DOHH2 (cell line): ENCODE data around the gene TENT5A.

ENCODE experiments used
- H3F3A ChIP-seq: fragments of 200-600 bp; sonication (generic), shearing (Covaris generic); 2 replicates; pipeline ENCODE4 v1.6.0; 2016; ENCODE audit warnings: antibody characterized with exemption, mild to moderate bottlenecking; ENCODE audit not compliant: control insufficient read depth, insufficient read depth
- H3K27ac ChIP-seq: fragments of 200-600 bp; sonication (generic); 2 replicates; pipeline ENCODE4 v1.5.1; 2014; ENCODE audit warnings: low read depth, mild to moderate bottlenecking, low read length, moderate library complexity
- H3K27me3 ChIP-seq: fragments of 200-600 bp; sonication (generic); 2 replicates; pipeline ENCODE4 v1.6.1; 2014; ENCODE audit warnings: mild to moderate bottlenecking, low read length, mixed read lengths; ENCODE audit not compliant: control insufficient read depth
- H3K36me3 ChIP-seq: fragments of 200-600 bp; sonication (generic); 2 replicates; pipeline ENCODE4 v1.6.1; 2014; ENCODE audit warnings: mild to moderate bottlenecking, low read length, moderate library complexity, mixed read lengths; ENCODE audit not compliant: control insufficient read depth
- H3K4me1 ChIP-seq: fragments of 200-600 bp; sonication (generic); 2 replicates; pipeline ENCODE4 v1.6.1; 2014; ENCODE audit warnings: mild to moderate bottlenecking, low read length, mixed read lengths; ENCODE audit not compliant: control insufficient read depth
- H3K4me2 ChIP-seq: fragments of 200-600 bp; sonication (generic); 2 replicates; pipeline ENCODE4 v1.6.0; 2014; ENCODE audit warnings: mild to moderate bottlenecking, low read length, moderate library complexity
- H3K4me3 ChIP-seq: fragments of 200-600 bp; sonication (generic); 2 replicates; pipeline ENCODE4 v1.5.1; 2014; ENCODE audit warnings: mild to moderate bottlenecking, low read length, mixed read lengths
- H3K79me2 ChIP-seq: fragments of 200-600 bp; sonication (generic); 2 replicates; pipeline ENCODE4 v1.6.1; 2014; ENCODE audit warnings: mild to moderate bottlenecking, low read length, mixed read lengths; ENCODE audit not compliant: control insufficient read depth
- H3K9me2 ChIP-seq: fragments of 200-600 bp; sonication (generic); replicated peaks from 2 replicates; pipeline ENCODE4 v1.6.1; 2014; ENCODE audit warnings: mild to moderate bottlenecking, low read length, mixed read lengths; ENCODE audit not compliant: control insufficient read depth
- H3K9me3 ChIP-seq: fragments of 200-600 bp; sonication (generic); 2 replicates; pipeline ENCODE4 v1.6.1; 2014; ENCODE audit warnings: antibody characterized with exemption, low read length, mixed read lengths; ENCODE audit not compliant: control insufficient read depth, insufficient read depth
- H4K20me1 ChIP-seq: fragments of 200-600 bp; sonication (generic); 2 replicates; pipeline ENCODE4 v1.6.0; 2014; ENCODE audit warnings: low read depth, mild to moderate bottlenecking, antibody characterized with exemption, low read length, moderate library complexity; ENCODE audit not compliant: control insufficient read depth, insufficient read depth
- CTCF ChIP-seq: fragments of 200-600 bp; sonication (generic); IDR thresholded peaks from one replicate; pipeline ENCODE4 v1.5.1; 2014; ENCODE audit warnings: antibody characterized with exemption, mild to moderate bottlenecking, low read depth, low read length; ENCODE audit not compliant: poor library complexity, severe bottlenecking
- EZH2phosphoT487 ChIP-seq: fragments of 200-600 bp; sonication (generic); IDR thresholded peaks from 2 replicates; pipeline ENCODE4 v1.6.1; 2017; ENCODE audit warnings: borderline replicate concordance, mild to moderate bottlenecking, antibody characterized with exemption, low read length, moderate library complexity, mixed read lengths

TENT5A gene

GRCh38 chr6:81799323-81799722, 46.8 kb upstream of the TENT5A start:
- Histone ChIP-seq H3K4me3 (no peak overlapping the region), H3K4me1 (no peaks in the 10 kb centered on the region), H3K27ac (no peak overlapping the region), H3K36me3 (no peaks in the 10 kb centered on the region), H3K9me3 (no peaks in the 10 kb centered on the region), H3K79me2 (no peaks in the 10 kb centered on the region), H4K20me1 (no peaks in the 10 kb centered on the region), H3F3A (no peaks in the 10 kb centered on the region), H3K27me3 (no peaks in the 10 kb centered on the region), H3K4me2 (no peak overlapping the region), H3K9me2 (no peaks in the 10 kb centered on the region)
- TF ChIP-seq EZH2phosphoT487 (no peak), CTCF (no peak)

- Histone ChIP-seq H3K4me2 (no peak overlapping the region), H3K4me1 (no peaks in the 10 kb centered on the region), H3K9me2 (no peaks in the 10 kb centered on the region), H3K4me3 (no peak overlapping the region), H4K20me1 (no peaks in the 10 kb centered on the region), H3K79me2 (no peaks in the 10 kb centered on the region), H3K9me3 (no peaks in the 10 kb centered on the region), H3K36me3 (no peaks in the 10 kb centered on the region), H3F3A (no peaks in the 10 kb centered on the region), H3K27me3 (no peaks in the 10 kb centered on the region), H3K27ac (no peak overlapping the region)
- TF ChIP-seq EZH2phosphoT487 (no peak), CTCF (no peak)
Observed at GRCh38 chr6:81797591-81797990, 45.1 kb upstream of the TENT5A start.

- Histone ChIP-seq H3K4me3 (no peak overlapping the region), H3K4me1 (no peaks in the 10 kb centered on the region), H3K9me2 (no peaks in the 10 kb centered on the region), H4K20me1 (no peaks in the 10 kb centered on the region), H3K27me3 (no peaks in the 10 kb centered on the region), H3F3A (no peaks in the 10 kb centered on the region), H3K36me3 (no peaks in the 10 kb centered on the region), H3K4me2 (no peak overlapping the region), H3K79me2 (no peaks in the 10 kb centered on the region), H3K27ac (no peak overlapping the region), H3K9me3 (no peaks in the 10 kb centered on the region)
- TF ChIP-seq EZH2phosphoT487 (no peak), CTCF (no peak)
Observed at GRCh38 chr6:81795890-81796289, 43.4 kb upstream of the TENT5A start.
